Gastroesophageal sphincter (tissue), 3 donors: ENCODE results near the gene TRMT13.

Experiments used
- POLR2AphosphoS5 ChIP-seq: sonication (generic); formaldehyde crosslinking; IDR thresholded peaks from one replicate; pipeline ENCODE4 v1.6.1; 2017; ENCODE audit warnings: antibody characterized with exemption
- TF ChIP-seq, protein P1 (sequence below), 4 experiments: fragments of 200-600 bp in 2 of 4; fragments of 450-650 bp in 2 of 4; sonication (generic) in 1 of 4; IDR thresholded peaks; one replicate each; pipeline ENCODE4 v1.5.1; 2017 to 2019; ENCODE audit warnings: antibody characterized with exemption in 4 of 4, mild to moderate bottlenecking in 2 of 4, moderate library complexity in 2 of 4

DNA sequence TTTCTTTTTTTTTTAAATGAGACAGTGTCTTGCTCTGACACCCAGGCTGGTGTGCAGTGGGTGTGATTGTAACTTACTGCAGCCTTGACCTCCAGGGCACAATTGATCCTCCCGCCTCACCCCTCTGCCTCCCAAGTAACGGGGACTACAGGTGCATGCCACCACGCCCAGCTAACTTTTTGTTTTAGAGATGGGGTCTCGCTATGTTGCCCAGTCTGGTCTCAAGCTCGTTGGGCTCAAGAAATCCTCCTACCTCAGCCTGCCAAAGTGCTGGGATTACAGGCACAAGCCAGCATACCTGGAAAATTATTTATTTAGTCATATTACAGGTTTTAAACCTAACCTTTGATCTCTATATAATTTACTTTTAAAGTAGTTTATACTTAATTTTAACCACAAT lies 31.7 kb downstream of the TRMT13 start:
- TF ChIP-seq POLR2AphosphoS5, result no peak
- TF ChIP-seq, protein P1, sequence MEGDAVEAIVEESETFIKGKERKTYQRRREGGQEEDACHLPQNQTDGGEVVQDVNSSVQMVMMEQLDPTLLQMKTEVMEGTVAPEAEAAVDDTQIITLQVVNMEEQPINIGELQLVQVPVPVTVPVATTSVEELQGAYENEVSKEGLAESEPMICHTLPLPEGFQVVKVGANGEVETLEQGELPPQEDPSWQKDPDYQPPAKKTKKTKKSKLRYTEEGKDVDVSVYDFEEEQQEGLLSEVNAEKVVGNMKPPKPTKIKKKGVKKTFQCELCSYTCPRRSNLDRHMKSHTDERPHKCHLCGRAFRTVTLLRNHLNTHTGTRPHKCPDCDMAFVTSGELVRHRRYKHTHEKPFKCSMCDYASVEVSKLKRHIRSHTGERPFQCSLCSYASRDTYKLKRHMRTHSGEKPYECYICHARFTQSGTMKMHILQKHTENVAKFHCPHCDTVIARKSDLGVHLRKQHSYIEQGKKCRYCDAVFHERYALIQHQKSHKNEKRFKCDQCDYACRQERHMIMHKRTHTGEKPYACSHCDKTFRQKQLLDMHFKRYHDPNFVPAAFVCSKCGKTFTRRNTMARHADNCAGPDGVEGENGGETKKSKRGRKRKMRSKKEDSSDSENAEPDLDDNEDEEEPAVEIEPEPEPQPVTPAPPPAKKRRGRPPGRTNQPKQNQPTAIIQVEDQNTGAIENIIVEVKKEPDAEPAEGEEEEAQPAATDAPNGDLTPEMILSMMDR (IDR thresholded peaks at IDR 0.05), result no peak
